NCI-H446 (cell line): ENCODE measurements around the gene ANKRD35.

Experiments used
- DNase-seq, 2 experiments: peaks; one replicate each; lab custom pipeline; 2025; lab: John Stamatoyannopoulos, UW

ANKRD35 gene

DNA sequence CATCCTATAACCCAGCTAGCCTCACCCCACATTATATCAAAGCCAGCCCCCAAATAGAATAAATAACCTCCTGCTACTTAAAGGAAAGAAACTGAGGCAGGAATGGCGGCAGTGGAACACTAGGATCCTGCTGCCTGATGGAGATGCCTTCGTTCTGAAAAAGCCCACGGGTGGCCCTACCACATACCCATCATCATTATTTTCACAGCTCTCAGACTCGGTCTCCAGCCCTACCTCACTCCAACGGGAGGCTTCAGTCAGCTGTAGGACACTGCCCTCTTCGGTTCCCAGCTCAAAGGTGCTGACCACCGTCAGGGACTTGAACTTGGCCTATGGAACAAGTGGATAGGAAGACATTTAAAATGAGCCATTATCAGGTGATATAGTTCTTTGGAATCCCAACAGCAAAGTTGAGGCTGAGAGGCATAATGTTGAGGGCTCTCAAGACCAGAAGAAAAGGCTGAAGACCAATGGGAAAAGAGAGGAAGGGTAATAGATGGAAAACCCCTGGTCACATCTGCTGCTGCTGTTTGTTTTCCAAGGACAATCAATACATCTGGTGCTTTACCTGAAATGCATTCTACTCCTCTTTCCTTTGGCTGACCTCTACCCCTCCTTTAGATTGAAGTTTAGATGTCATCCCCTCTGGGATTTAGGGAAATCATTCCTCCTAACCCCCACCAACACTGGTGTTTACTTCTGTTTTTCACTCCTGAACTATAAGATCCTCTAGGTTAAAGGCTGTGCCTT is 7.8 kb upstream of the ANKRD35 start:
- no peak for DNase-seq

DNA sequence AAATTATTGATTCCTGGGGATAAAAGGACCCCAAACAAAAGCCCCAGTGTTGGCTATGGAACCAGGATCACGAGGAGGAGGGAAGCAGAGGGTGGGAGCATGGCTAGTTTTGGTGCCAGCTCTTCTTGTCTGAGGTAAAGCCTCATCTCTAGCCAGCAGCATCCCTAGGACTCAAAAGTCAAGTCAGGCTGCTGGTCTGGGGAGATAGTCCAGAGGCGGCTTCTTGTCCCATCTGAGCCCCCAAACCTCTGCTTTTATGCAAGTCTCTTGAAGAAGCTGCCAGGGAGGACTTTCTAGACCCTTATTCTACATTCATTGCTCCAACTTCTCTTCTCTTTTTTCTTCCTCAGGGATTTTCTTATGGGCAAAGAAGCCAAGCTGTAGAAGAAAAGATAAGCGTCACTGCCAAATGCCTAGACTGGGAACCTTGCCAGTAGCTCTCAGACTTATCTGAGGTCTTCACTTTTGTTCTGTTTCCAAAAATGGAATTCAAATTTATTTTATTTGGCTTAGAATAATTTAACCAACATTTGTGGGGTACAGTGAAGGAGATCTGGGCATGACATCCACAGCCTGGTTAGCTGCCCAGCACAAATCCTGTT is 6.9 kb upstream of the ANKRD35 start:
- peak; percentile 76 to 78 for DNase-seq

DNA sequence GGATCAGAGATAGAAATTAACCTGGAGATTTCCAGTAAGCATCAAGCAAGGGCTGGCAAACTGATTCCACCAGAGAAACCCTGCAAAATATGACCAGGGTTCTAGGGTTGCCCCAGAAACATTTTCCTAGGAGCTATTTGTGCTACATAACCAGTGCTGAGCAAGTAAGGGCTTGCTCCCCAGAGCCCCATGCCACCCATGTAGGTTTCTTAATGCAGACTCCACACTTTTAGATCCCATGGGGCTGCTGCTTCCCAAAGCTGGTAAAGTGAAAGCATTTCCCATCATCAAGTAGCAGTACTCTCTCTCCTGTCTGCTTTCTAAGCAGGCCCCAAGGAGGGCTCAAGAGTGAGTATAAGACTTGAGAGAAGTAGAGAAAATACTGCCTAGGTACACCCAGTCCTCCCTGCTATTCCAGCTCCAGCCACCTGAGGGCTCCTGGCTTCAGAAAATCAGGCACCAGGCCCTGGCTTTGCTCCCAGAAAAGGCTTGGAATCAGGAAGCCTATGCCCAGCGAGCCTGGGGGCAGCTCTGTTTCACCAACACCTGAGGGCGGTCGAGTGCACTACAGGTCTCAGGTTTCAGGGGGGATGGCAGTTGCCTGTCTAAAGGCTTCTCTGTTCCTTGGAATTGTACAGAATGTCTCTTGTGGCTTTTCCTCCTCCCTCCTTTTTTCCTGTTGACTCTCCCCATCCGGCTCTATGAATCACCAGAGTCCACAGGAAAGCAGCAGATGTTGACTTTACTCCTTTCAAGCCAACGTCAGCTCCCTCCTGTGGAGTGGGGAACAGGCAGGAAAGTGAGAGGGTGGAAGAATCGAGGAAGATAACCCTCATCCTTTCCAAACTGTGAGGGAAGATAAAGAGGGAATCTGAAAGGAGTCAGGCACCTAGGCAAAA is 6.2 kb upstream of the ANKRD35 start:
- DNase-seq = peak; percentile 97

DNA sequence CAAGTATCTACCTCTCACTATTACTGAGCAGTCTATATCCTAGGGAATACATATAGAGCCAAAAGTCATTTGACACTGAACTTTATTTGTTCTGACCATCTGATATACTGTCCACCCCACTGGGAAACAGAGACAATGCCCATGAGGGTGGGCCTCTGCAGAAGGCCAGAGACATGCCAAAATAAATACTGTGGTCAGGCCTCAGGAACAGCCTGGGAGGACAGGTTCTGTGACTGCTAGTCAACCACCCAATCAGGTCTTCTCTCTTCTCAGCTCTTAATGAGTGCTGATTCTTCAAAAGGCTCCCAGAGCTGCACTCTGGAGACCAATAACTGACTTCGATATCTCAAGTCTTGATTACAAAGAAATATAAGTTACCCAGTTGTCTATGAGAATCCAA is 5.5 kb upstream of the ANKRD35 start:
- no peak for DNase-seq

DNA sequence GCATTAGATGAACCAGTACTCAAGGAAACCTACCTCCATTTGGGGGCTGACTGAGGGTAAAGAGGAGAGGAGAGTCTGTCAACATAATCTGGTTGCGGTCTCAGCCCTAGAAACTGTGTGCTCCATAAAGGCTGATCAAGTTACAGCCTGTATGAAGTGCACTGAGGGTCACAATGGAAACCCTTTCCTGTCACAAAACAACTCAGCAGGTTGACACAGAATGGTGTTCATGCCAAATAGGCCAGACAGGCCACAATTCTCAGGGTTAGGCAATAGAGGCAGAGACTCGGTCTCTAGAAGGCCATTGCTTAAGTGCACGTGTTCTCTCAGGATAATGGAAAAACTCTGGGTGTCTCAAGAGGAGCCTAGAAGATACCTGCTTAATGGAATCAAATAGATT is 4.1 kb upstream of the ANKRD35 start:
- no peak for DNase-seq

DNA sequence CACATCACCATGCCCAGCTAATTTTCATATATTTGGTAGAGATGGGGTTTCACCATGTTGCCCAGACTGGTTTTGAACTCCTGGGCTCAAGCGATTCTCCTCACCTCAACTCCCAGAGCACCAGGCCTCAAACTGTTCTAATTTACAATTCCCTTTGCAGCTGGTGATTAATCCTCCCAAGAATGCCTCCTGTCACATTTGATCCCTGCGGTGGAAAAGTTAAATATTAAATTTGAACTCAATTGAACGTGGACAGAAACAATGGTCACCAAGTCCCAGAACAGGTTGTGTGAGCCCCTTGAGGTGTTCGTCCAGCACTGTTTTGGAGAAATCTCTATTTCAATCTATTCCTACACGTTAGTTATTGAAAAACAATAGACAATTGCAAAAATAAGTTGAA is 2.0 kb upstream of the ANKRD35 start:
- no peak for DNase-seq

DNA sequence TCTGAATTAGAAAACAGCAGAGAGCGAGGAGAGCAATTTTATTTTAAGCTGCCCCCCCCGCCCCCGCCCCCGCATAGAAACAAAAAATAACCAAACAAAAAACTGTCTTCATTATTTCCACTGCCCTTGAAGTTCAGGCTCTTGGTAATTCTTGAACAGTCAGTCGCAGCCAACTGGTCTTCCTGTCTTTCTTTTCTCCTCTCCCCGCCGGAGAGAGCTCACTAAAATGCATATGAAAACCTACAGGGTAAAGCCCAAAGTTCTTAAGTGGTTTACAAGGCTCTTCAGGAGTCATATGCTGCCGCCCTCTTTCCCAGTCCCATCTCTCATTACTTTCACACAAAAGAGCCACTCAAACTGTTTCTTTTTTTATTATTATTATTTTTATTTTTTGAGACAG is 1.1 kb upstream of the ANKRD35 start:
- no peak for DNase-seq

DNA sequence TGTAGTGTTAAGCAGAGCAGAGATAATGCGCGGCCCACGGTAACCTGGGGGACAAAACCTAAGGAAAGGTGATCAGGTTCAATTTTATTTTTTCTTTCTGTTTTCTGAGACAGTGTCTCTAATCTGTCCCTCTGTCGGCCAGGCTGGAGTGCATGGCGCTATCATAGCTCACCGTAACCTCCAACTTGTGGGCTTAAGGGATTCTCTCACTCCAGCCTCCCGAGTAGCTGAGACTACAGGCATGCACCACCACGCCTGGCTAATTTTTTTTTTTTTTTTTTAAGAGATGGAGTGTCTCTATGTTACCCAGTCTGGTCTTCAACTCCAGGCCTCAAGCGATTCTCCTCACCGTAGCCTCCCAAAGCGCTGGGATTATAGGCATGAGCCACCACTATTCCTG is 724 bp upstream of the ANKRD35 start:
- DNase-seq = no peak

DNA sequence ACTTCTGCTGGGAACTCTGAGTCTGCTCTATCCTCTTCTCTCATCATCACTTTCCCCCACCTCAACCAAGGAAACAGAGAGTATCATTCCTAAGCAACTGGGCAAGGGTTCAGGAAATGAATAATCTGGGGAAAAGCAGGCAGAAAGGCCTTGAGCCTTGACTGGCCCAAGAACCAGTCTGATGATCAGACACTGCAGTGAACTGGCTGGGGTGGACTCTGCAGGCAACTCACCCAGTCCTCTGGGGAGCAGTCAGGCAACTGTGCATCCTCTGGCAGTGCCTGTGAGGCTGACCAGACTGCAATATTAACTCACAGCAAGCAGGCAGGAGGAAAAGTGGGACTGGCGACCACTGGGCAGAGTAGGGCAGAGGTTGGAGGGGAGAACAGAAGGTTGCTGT is 991 bp downstream of the ANKRD35 start:
- DNase-seq = no peak

DNA sequence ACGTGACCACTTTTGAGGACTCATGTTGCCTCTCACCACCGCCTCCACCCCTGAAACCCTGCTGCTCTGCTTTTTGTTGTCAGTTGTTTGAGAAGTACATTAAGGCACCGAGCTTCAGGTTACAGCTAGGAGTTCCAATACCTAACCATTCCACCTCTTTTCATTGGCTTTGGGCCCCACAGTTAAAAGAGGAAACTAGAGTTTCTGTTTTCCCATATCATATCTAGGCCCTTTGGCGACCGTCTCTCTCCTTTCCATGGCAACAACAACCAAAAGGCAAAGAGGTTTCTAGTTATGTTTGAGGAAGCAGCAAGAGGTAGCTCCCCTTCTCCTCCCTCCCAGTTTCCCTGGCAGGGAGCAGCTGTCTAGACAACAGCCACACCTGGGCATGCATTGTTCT is 5.9 kb downstream of the ANKRD35 start:
- DNase-seq = no peak

DNA sequence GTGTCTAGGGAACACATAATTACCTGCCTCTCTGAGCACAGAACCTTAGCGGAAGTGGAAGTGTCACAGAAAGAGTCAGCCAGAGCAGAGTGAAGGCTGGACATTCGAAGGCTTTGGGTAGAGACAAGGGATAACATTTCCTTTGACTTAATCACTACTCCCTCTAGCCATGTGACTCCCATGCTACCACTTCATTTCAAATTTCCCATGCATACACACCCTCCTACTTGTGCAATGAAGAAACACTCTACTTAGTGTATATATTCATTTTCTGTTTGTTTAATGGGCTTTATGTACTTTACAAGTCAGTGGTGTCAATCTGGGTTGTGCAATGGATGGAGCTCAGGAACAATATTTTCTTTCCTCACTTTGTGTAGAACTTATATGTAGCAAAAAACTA is 6.9 kb downstream of the ANKRD35 start:
- DNase-seq = no peak

DNA sequence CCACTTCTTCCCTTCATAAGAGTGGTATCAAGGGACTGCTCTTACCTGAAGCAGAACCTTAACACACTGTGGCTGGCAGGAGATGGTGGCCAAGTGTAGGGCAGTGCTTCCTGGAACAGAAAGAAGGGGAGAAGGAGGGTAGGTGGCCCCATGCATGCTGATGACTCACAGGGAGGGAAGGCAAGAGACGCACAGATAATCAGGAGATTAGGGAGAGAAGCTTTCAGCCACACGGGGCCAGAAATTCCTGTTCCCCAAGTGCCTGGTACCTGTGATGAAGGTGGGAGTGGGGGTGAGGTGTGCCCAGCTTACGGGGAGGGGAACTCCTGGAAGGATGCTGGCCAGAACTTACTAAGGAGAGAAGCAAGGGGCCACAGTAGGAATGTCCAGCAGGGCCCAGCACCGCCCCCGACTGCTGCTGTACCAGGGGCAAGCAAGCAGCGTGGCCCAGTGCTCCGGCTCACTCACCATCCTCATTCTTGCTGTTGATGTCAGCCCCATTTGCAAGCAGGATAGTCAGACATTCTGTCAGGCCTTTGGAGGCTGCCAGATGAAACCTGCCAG is 7.7 kb downstream of the ANKRD35 start:
- DNase-seq = no peak

DNA sequence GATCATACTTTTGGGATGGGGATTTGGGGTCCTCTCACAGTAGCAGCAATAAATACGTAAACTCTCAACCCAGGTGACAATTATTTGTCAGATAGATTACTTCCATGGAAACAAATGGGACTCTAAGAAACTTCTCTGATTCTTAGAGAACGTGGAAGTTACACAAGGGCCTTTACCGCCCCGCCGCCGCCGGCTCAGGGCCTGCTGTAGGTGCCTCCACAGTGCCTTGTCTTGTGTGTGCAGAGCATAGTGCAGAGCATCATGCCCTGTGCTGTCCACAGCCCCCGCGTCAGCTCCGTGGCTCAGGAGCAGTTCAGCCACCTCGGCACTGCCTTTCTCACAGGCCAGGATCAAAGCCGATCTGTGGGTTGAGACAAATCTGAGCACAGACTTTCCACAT is 11.0 kb downstream of the ANKRD35 start:
- no peak for DNase-seq

DNA sequence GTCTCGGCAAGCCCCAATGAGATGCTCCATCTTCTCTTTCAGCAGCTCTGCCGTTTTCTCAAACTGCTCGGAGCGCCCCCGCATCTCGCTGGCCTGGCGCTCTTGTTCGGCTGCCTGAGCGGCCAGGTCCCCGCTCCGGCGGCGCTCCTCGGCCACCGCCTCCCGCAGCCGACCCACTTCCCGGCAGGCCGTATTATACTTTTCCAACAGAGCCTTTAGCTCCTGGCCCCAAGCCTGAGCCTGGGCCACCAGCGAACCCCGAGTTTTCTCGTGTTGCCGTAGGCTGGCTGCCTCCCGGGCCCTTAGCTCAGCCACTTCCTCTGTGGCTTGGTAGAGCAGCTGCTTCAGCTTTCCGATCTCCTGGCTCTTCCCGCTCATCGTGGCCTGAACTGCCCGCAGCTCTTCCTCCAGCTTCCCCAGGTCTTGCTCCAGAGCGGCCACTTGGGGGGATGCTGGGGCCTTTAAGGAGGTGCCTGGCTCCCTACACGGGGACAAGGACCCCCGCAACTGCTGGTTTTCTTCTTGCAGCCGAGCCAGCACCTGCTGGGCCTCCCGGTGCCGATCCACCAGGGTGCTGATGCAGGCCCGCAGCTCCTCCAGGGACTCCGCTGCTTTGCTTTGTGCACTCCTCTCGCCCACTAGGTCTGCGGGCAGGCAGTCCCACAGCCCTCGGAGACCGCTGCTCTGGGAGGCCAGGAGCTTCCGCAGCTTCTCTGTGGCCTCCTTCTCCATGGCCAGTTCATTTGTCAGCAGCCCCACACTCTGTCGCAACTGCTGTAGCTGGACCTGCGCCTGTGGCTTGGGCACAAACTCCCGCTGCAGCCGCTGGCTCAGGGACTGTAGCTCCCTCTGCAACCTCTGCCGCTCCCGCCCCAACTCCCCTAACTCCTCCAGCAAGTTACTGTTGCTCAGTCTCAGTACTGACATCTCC is 13.4 kb downstream of the ANKRD35 start:
- no peak for DNase-seq

DNA sequence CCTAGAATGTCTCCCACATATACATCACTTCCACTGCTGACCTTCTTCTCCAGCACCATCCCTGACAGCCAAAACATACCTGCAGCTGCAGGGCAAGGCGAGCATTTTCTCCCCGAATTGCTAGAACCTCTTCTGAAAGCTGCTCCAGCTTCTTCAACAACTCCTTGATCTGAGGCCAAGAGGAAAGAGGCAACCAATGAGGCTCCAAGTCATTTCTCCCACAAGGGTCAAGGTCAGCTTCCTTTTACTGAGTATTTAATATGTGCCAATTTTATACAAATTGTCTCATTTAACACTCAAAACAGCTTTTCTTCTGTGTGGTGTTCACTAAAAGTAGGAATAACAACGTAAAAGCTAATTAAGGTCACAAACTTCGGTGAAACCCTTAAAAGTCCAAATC is 17.4 kb downstream of the ANKRD35 start:
- no peak for DNase-seq

DNA sequence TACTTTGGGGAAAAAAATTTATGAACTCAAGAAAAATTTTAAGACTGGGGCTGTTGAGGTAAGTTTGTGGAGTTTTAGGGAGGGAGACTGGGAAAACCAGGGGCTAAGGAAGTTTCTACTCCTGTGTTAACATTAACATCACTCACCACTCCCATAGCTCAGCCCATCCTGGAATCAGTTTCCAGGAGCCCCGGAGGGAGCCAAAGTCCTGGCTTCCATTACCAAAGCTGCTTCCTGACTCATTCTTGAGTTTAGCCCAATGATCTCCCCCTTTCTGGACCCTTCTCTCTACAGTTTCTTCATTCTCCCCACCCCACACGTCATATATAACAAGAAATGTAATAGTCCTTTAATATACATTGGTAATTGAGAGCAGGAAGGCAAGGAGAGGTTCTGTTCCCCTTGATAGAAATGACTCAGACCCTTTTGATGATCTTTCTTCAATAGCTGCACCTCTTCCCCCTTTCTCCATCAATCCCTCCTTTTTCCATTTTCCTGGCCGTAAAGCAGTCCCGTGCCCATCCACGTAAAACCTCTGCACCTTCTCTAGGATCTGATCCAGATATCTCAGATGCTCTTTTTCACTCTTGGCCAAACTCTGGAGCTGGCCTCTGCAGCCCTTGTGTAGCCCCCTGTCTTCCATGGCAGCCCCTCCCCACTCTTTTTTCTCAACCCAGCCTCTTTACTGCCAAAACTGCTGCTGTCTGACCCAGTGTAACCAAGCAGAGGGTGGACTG is 22.2 kb downstream of the ANKRD35 start:
- no peak for DNase-seq

DNA sequence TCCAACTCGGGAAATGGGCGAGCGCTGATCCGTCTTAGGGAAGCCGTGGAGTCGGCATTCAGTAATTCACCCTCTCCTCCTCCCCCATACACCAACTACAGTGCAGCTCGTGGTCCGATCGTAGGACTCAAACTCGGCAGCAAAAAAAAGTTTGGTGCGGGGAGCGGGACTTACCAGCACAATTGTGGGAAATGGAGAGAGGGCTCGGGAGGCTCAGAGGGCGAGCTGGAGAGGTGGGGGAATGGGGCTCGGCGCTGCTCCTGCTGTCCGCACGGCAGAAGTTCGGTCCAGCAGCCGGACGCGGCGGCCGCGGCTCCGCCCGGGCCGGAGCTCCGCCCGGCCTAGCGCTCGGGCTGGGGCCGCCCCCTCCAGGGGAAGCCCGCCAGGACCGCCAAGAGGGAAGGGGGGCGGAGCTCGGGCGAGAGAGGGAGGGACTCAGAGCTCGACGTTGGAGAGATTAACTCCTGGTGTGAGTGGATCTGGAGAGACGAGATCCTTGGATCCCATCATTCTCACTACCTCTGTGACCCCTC is 26.1 kb downstream of the ANKRD35 start:
- peak; percentile 78 to 88 for DNase-seq

DNA sequence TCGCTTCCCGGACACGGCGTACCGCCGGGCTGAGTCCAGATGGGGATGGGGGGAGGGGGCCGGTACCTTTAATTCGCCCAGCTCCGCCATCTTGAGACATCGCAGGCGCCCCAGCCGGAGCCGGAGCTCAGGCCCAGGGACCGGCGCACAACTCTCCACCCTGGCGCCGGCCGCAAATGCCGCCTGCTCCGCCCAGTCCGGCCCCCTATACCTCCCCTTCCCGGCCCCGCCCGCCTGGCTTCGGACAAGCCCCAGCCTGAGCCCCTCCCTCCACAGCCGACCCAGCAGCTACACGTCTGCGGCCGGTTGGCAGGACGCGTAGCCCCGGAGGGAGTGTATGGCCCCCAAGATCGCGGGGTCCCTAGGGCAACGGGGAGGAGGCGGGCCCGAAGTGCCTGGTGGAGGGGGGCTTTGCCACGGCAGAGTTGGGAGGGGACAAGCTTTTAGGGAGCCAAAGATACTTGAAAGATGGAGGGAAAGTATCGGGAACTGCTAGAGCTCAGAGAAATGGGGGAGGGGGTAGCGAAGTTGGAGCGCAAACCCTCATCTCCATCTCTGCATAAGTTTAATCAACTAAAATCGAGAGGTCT is 26.7 kb downstream of the ANKRD35 start, which contains the start of gene PIAS3:
Gene PIAS3 (minus strand): TSS at position 181 of the 590 bp plus-strand sequence. CDS start 91 bp downstream, at position 90.
- peak; percentile 84 to 95 for DNase-seq

DNA sequence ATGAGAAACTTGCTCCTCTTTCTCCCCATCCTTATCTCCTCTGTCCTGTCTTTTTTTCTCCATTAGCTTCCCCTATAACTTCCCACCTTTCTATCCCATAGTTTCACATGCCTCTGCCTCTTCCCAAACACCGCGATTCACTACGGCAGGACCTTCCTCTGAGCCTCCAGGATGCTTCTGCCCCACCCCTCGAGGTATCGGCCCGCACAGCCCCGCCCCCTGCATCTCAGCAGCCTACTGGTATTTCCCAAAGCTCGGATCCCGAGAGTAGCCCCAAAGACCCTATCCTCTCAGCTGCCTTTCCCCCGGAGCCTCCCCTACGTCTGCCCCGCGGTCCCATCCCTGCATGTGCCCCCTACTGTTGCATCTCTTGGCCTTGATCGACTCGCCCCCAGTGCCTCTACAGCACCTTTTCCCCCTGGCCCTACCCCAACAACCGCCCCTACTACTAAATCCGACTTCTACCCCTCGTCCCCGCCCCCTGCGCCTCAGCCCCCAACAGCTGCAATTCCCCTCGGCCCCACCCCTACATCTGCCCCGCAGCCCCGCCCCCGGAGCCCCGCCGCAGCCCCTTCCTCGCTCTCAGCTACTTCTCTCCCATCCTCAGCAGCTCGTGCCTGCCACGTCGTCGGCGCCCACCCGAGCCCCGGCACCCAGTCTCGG is 27.3 kb downstream of the ANKRD35 start:
- DNase-seq = no peak
